LNCAP (cell line): ENCODE measurements around the gene RASGRP4.

ENCODE experiments used
- TF ChIP-seq, protein P1 (sequence below): fragments of 450-650 bp; IDR thresholded peaks from 2 replicates; pipeline ENCODE4 v1.5.1; 2017; ENCODE audit warnings: mild to moderate bottlenecking

Gene RASGRP4, protein sequence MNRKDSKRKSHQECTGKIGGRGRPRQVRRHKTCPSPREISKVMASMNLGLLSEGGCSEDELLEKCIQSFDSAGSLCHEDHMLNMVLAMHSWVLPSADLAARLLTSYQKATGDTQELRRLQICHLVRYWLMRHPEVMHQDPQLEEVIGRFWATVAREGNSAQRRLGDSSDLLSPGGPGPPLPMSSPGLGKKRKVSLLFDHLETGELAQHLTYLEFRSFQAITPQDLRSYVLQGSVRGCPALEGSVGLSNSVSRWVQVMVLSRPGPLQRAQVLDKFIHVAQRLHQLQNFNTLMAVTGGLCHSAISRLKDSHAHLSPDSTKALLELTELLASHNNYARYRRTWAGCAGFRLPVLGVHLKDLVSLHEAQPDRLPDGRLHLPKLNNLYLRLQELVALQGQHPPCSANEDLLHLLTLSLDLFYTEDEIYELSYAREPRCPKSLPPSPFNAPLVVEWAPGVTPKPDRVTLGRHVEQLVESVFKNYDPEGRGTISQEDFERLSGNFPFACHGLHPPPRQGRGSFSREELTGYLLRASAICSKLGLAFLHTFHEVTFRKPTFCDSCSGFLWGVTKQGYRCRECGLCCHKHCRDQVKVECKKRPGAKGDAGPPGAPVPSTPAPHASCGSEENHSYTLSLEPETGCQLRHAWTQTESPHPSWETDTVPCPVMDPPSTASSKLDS

DNA sequence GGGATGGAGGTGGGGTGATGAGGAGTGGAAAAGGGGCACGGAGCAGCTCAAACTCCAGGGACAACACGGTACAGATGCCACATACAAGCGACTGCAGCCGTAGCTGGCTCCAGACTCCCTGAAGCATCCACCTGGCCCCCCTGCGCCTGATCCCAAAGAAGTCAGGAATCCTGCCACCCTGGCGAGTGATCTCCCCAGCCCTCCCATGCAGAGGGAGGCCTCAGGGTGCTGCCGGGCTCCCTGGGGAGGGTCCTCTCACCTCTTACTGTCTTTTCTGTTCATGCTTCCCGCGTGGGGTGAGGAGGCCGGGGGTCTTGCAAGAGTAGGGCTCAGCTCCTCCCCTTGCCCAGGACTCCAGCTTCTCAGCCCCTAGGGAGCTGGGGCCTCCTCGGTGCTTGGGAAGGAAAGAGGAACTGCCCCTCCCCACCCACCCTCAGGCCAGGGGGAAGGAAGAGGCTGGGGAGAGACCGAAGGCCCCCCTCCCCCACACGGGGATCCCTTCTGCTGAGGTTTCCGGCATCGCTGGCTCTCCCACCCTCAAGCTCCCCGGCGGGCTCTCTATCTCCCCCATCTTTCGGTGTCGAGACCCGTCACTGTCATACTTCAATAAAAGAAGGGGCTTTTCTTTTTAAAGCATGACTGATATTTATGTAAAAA is at the start of gene RASGRP4:
RASGRP4 (minus strand) TSS at position 410 of the 657 bp plus-strand sequence; CDS start at position 282, 128 bp downstream.
- TF ChIP-seq, protein P1, sequence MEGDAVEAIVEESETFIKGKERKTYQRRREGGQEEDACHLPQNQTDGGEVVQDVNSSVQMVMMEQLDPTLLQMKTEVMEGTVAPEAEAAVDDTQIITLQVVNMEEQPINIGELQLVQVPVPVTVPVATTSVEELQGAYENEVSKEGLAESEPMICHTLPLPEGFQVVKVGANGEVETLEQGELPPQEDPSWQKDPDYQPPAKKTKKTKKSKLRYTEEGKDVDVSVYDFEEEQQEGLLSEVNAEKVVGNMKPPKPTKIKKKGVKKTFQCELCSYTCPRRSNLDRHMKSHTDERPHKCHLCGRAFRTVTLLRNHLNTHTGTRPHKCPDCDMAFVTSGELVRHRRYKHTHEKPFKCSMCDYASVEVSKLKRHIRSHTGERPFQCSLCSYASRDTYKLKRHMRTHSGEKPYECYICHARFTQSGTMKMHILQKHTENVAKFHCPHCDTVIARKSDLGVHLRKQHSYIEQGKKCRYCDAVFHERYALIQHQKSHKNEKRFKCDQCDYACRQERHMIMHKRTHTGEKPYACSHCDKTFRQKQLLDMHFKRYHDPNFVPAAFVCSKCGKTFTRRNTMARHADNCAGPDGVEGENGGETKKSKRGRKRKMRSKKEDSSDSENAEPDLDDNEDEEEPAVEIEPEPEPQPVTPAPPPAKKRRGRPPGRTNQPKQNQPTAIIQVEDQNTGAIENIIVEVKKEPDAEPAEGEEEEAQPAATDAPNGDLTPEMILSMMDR: no peak

DNA sequence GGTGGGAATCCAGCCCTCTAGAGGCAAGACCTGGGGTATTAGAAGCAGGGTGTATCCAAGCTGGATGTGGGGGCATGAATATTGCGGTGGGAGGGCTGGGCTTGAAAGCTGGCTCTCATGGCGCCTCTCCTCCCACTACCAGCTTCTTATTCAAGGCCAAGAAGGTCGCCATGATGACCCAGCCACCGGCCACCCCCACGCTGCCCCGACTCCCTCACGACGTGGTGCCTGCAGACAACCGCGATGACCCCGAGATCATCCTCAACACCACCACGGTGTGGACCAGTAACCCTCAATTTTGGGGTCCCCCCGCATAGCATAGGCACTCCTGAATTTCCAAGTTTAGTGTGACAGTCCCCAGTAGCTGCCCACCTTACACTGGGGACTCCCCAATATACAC is 49.2 kb upstream of the RASGRP4 start:
- TF ChIP-seq, protein P1: no peak

GRCh38 chr19:38473201-38473600 is 47.2 kb upstream of the RASGRP4 start:
- TF ChIP-seq, protein P1: no peak

- TF ChIP-seq, protein P1: no peak
These were observed 44.9 kb upstream of the RASGRP4 start for GRCh38 chr19:38470788-38471480.

GRCh38 chr19:38469151-38469550 is 43.1 kb upstream of the RASGRP4 start:
- TF ChIP-seq, protein P1: no peak

DNA sequence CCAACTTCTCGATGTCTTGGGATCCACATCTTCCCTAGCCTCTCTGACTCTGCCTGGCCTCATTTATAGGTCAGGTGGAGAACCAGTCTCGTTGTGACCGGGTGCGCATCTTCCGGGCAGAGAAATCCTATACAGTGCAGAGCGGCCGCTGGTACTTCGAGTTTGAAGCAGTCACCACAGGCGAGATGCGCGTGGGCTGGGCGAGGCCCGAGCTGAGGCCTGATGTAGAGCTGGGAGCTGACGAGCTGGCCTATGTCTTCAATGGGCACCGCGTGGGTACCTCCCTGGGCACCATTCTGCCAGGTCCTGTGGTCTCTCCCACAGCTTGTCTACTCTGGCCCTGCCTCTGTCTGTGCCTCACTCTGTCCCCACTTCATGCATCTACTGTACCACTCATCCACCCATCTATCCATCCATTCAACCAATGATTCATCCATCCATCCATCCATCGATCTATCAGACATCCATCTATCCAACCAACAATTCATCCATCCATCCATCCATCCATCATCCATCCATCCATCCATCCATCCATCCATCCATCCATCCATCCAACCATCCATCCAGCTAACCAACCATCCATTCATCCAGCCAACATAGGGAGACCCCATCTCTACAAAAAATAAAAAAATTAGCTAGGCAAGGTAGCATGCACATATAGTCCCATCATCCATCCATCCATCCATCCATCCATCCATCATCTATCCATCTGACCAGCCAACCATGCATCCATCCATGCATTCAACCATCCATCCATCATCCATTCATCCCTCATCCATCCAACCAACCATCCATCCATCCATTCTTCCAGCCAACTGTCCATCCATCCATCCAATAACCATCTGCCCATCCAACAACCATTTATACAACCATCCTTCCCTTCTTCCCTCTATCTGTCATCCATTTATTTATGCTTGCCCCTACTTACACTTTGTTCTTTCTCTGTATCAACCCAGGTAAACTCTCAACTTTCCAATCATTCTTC is 41.8 kb upstream of the RASGRP4 start:
- TF ChIP-seq, protein P1: no peak
